ENCODE results near the gene LEKR1.

LEKR1 gene

DNA sequence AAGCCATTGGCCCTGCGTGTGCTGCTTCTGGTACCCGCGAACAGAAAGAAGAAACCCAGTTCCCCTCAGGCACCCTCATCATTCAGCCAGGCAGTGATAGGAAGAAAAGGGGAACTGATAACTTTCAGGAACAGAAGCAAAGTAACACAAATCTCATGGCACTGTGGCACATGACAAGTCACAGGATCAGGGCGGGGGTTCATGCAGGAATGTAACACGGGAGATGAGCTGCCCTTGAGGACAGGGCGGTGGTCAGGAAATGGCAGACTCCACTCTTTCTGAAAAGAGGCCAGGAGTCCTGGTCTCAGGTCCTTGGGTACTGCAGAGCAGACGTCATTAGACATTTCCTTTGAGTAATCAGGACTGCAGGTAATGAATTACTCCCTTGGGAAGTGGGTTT lies 238.2 kb downstream of the LEKR1 start:
- no peak for FAIRE-seq

DNA sequence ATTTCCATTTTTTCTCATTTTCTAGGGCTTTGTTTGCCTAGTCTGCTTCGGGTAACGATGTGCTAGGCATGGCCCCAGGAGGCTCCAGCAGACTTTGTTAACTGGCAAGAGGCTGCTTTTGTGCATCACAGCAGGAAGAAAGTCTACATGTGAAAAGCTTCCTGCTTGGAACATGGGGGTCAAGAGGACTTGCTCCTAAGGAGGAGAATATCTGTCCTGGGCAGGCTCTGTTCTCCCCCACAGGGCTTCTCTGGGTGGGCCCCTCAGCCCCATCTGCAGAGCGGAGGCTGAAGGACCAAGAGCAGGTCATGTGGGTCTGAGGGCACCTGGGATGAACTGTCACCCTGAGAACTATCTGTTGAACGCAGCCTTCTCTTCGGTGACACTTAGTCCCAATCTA lies 239.0 kb downstream of the LEKR1 start:
- no peak for FAIRE-seq

DNA sequence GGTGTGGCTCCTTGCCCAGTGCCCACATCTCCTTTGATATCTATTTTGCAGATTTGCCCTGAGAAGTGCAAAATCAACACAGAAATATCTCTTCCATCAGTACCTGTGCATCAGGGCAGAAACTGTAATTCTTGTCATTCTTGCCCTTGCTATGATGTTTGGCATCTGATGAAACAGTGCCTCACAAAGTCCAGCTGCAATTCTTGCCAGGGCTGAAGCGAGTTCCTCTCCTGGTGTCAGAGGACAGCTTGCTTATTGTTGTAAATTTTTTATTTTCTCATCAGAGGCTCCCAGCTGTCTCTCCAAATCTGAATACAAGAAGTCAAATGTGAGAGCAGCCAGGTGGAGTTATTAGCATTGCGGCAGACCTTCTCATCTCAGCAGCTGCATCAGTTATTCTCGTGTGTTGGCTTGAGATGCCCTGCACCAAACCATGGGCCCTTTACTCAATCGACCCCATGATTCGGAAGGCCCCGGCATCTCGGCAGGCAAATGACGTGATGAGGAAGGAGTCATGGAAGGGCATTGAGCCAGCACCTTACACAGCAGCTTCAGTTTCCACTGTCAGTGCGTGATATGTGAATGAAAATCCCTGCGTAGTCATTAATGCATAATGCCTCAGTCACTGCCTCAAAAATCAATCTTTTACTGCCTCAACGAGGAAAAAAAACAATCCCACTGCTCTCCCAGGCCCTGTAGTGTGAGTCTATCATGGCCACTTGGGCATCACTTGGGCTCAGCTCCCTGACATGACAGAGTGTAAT lies 240.4 kb downstream of the LEKR1 start:
- FAIRE-seq, result no peak

DNA sequence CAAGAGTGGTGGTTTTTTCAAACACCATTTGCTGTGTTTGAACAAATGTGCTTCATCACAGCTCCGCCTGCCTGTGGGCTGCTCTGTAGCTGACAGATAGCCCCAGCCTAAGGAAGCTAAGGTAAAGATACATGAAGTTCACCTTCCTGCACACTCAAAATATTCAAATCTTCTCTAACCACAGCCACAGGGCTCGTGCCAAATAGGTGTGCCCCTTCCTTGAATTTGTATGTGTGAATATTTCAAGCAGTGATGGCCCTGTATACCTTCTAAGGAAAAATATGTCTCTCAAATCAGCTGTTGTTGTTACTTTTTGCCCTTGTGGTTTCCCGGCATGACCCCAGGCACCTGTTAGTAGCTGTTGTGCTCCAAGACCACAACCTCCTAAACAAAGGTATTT lies 241.0 kb downstream of the LEKR1 start:
- FAIRE-seq, result no peak

DNA sequence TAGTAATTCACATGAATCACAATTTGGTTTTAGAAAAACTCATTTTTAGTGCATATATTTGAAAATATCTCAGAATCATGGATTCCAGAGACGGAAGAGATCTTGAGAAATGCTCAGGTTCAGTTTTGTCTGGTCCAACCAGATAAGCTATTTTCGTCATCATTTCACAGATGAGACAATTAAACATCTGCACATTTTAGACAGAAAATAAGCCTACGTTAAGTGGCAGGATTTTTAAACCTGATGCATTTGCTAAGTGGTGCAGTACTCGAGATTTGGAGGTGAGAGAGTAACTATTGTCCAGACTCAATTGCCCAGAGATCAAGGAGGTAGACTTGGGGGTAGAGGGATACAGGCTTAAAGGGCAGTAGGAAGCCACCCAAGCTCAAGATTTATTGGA lies 243.3 kb downstream of the LEKR1 start:
- no peak for FAIRE-seq

DNA sequence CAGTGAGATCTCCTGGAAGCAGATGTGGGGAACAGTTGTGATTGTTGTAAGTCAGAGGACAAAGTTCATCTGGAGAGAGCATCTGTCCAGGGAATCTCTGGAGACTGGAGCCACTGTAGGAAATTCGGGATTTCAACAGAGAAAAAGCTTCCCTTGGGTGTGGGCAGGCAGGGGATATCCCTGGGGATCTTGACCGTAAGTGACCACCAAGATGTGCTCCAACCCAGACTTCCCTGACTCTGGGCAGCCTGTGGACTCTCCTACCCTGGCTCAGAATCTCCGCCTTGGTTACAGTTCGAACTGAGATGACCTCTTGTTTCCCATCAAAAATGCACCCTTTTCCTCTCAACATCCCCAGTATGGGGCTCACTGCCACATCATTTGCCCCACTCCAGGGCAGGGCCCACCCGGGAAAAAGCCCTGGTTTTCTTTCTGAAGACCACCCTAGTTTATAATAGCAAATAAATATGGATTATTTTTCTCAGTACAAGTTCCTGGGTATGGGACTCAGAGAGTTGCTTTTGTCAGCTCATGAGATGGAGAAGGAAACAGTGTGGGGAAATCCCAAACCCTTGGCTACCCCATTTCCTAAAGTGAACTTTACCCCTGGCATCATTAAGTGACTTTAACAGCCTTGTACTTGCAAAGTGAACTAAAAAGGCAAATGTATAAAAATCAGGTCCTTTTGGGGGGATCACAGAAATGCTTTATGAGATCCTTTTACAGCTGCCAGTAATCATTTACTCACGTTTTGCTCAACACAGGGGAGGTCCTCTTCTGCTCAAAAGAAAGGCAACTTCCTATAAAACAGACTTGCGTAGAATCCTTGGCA lies 243.9 kb downstream of the LEKR1 start:
- FAIRE-seq, result no peak

DNA sequence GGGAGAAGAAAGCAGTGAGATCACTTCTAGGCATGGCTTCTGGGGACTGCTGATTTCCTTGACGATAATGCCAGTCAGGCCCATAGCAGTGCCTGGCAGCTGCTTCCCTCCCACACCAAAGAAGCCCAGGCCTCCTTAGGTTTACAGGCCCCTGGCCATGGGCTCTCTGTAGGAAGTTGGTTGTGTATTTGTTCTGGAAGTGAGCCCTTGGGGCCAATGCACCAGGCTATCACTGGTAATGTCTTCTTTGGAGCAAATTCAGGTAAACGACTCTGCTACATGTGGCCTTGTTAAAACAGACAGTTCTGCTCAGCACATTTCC lies 244.5 kb downstream of the LEKR1 start:
- no peak for FAIRE-seq

DNA sequence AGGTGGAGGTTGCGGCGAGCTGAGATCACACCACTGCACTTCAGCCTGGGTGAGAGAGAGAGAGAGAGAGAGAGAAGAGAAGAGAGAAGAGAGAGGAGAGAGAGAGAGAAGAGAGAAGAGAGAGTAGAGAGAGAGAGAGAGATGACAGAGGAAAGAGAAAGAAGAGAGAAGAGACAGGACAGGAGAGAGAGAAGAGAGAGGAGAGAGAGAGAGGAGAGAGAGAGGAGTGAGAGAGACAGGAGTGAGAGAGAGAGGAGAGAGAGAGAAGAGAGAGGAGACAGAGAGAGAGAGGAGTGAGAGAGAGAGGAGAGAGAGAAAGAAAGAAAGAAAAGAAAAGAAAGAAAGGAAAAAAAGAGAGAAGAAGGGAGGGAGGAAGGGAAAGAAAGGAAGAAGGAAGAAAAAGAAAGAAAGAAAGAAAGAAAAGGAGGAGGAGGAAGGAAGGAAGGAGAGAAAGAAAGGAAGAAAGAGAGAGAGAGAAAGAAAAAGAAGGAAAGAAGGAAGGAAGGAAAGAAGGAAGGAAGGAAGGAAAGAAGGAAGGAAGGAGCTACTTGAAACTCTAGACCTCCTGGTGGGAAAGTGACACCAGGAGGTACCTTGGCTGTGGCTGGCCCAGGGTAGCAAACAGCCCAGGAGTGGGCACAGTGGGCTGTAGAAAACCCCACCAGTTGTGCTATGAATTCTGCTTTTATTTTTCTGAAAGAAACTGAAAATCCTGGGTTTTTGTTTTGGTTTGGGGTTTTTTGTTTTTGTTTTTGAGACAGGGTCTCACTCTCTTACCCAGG lies 245.8 kb downstream of the LEKR1 start:
- FAIRE-seq, result no peak

DNA sequence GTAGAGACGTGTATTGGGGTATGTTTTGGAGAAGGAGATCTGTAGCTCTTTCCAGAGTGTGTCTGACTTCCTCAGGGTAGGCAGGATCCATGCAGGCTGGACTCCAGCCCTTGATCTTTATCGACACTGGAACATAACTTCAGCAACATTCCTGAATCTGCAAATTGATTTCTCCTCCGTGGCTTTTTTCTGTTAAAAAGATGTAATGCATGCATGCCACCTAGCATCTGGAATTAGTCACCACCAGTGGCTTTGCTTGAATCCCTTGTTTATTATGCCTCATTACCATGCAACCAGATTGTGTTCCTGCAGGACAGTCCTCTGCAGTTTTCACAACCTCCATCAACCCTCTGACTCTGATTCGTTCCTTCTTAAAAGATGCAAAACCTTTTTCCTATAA lies 247.7 kb downstream of the LEKR1 start:
- no peak for FAIRE-seq

DNA sequence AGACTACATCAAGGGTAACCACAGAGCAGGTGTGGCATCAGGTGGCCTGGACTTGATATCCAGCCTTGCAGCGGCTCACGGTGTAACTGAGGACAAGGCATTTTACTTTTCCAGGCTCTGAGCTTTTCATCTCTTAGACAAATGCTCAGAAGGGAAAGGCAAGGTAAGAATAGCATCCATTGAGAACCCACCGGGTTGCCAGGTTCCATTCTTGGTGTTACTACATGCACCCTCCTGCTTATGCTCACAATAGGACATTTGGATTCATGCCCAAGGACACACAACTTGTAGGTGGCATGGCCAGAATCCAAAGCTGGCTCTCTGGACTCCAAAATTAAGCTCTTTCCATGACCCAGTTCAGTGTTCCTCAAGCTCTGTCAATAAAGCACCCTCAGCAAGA lies 248.3 kb downstream of the LEKR1 start:
- FAIRE-seq, result no peak

DNA sequence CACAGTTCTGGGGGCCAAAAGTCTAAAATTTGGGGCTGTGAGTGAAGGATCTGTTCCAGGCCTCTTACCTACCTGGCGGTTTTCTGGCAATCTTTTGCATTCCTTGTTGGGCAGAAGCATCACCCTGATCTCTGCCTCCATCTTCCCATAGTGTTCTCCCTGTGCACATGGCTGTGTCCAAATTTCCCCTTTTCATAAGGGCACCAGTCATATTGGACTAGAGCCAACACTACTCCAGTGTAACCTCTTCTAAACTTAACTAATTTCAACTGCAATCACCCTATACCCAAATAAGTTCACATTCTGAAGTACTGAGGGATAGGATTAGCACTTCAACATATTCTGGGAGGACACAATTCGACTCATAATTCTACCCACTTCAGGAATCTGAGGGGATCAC lies 248.8 kb downstream of the LEKR1 start:
- FAIRE-seq, result no peak

DNA sequence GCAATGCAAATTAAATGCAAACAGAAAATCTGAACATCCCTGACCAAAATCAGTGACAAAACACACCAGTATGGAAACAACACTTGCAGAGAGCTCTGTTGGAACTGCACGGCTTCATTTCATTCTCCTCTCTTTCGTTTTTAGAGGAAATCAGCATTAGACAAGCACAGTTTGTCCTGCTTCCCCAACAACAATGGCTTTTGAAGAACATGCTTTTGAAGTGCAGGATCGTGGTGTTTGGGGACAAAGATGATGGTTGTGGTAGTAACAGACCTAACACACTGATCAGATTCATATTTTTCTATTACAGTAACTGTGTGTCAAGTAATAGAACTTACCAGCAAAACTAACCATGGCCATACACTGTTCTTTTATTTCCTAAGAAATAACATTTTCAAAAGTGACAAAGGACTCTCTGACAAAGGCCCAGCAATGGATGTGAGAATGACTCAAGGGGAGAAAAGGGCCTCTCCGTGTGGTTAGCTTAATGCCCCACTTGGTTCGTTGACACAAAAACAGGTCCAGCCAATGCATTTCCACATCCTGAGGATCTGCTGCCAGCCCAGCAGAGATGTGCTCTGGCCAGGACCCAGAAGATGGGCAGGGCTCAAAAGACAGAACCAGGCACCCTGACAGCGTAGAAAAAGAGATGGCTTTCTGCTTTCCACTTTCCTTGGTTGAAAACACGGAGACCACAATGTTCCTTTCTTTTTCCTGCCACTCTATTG lies 249.7 kb downstream of the LEKR1 start:
- no peak for FAIRE-seq

DNA sequence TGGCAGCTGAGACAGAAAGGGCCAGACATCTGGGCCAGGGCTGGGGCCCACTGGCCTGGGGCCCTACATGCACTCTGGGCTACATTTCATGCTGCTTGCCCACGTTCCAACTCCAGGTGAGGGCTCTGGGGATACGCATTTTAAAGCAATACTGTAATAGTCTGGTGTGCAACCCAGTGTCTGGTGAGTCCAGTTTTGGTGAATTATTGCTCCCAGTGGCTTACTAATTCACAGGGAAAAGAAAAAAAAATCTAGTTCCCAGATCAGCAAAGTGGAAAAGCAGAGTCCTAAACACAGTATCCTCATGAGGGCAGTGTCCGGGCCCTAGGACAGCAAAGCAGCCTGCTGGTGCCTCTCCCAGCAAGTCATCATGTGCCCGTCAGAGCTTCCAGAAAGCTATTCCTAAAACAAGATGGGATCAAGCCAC lies 251.4 kb downstream of the LEKR1 start:
- FAIRE-seq, result no peak

DNA sequence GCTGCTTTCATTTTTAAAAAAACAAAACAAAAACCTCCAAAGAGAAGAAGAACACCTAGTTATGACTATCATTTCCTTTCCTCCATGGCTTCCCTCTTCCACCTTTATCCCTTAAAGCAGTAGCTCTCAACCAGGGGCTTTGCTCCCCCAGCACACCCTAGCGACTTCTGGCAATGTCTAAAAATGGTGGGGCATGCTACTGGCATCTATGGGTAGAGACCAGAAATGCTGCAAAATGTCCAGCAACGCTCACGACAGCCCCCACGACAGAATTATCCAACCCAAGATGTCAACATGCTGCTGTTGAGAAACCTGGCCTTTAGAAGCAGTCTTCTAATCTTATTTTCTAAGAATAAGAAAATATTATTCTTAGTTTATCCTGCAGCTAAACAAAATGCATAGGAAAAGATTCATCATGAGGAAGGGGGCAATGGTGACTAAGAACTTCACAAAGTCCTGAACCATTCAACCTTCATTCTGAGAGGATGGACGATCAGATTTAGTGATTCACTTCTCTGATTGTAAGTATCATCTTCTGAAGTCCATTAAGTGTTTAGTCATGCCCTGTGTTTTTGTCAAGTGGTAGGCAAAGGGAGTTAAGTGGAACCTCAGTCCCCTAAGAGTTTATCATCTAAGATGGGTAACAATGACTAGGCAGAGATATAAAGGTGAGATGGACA lies 252.1 kb downstream of the LEKR1 start:
- FAIRE-seq, result no peak

DNA sequence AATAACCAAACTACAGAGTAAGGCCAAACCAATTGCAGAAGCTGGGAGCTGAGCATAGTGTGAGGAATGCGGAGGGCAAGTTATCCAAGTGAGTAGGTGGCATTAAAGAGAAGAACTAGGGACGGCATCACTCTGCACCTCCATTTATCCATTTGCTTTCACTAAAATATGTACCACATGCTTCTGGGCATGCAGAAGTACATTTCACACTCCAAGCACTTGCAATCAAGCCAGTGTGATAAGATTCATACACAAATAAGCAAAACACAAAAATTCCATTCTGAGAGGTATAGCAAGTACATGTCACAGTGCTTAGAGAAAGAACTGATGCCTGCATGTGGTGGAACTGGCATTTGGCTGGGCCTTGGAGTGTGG lies 252.6 kb downstream of the LEKR1 start:
- no peak for FAIRE-seq

DNA sequence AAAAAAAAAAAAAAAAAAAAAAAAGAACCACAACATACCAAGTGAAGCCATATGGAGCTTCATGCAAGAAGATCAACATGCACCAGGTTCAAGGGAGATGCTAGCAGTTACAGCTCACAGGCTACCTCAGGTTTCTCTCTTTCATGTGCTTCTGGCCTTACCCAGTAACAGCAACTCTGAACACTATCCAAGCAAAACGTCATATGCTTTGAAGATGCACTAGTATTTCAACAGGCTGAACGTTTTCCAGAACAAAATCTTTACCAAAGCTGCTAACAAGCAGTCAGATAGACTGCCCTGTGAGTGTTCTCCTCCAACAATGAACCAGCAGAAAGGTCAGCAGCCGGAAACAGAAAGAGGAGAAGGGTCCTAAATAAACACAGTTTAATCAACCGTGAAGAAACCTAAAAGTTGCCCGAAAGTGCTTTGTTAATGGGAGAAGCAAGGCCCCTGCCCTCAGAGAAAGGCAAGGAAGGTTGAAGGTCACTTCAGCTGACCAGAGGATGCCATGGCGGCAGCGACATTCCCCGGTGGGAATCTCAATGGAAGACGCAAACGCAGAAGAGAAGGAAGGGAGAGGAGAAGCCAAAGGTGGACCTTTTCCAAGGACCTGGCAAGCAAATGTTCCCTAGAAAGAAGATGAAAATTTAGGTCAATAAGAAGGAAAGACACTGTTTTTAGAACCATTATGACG lies 253.7 kb downstream of the LEKR1 start:
- FAIRE-seq, result no peak

DNA sequence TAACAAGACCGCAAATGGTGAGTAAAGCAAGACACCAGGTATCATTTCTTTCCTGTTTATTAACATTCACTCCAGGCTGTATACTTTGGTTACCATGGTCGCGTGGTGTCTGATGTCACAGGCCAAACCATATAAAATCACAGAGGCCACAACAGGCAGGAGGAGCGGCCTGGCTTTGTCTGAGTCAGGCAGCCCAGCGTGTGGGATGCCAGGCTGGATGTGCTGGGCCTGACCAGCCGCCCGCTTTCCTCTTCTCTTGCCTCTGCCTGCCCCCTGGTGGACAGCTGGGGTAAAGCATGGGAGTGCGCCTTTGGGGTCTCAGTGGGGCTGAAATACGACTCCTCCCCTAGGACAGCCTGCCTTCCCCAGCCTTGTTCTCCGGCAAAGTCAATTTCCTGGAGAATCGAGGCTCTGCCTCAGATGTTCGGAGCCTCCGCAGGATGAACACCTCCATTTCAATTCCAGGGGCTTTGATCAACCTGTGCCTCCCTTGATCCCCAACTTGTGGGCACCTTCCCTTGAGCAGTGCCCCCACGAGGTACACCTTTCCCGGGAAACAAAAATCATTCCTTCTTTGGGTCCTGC lies 255.6 kb downstream of the LEKR1 start:
- no peak for FAIRE-seq

DNA sequence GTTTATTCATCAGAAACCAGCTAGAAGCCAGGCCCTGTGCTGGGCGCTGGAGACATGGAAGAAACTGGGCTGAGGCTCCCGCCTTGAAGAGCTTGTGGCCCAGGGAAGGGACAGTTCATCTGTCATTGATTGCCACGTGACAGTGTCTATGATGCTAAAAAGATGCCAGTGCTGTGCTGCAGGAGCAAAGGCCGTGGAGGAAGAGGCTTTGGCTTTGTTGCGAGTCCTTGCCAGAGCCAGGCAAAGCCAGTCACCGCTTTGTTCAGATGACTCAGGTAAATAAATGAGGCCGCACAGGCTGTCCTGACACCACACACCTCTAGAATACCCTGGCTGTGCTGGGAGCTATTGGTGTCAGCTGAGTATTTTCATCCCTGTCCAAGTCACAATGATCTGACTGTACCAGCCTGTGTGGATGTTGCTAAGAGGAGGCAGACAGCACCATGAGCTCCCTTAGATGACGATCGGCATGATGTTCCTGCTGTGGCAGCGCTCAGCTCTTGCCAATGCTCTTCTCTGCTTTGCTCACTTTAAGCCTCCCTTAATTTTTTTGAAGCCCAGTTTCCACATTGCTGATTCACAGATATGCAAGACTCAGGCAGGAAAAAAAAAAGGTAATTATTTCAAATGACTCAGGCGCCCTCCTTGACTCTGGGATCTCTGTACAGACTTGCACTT lies 256.3 kb downstream of the LEKR1 start:
- no peak for FAIRE-seq

DNA sequence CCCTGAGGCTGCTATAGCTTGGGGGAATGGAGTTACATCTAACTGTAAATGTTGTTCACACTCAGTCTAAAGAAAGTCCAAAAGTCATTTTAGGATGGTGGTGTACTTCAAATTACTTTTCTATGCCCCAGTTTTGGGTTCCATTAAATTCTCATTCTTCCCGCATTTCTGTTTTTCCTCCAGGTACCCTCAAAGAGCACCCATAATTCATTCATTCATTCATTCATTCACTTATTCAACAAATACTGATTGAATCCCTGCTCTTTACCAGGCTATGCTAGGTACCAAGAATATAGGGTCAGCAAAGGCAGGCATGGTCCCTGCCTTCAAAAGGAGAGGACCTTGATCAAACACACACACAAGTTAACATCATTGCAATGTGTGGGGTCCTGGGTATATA lies 257.7 kb downstream of the LEKR1 start:
- no peak for FAIRE-seq

DNA sequence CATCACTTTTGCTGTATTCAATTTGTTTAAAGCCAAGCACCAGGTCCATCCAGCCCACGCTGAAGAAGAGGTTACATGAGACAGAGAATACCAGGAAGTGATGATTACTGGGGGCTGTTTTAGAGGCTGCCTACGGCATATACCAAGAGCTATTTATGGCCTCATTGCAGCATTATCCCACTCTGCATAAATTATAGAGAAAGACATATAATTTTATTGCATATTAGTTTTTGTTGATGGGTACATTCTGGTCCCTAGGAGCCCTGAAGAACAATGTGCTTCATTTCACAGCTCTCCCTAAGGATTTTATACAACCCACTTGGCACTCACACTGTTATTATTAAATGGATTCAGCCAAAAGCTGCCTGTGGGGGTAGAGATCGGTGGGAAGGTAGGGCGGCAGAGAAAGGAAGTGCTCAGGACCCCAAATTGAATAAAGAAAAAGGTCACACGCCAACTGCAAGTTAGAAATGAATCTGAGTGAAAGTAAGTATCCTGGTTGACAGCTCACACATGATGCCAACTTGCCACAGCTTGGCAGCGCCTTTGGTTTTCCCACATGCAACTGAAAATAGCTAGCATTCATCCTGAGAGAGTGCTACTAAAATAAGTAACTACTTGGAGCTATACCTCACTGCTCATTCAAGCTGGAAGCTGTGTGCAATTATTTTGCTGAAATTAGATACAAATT lies 260.1 kb downstream of the LEKR1 start:
- FAIRE-seq, result no peak

All from G401.6 (cell line).